RWPE2 (cell line): ENCODE data around the gene SCNM1.

Experiments
- ATAC-seq: fragments of 200-7000 bp; cut with Tn5 transposase; 3 replicates; pipeline ENCODE4 v1.9.1; 2021; ENCODE audit warnings: low read depth
- DNase-seq: peaks from one replicate; pipeline ENCODE4 v3.0.0-alpha.2; 2020; ENCODE audit warnings: low spot score
- H3K27ac ChIP-seq: fragments of 450-650 bp; 2 replicates; pipeline ENCODE4 v1.5.1; 2017; ENCODE audit warnings: mild to moderate bottlenecking; ENCODE audit not compliant: poor library complexity, severe bottlenecking
- H3K27me3 ChIP-seq: fragments of 250-450 bp; sonication (Bioruptor Pico); 2 replicates; pipeline ENCODE4 v1.5.1; 2021; ENCODE audit warnings: mild to moderate bottlenecking, moderate library complexity; ENCODE audit not compliant: insufficient read depth, poor library complexity, severe bottlenecking
- H3K36me3 ChIP-seq: fragments of 250-450 bp; sonication (Bioruptor Pico); 2 replicates; pipeline ENCODE4 v1.5.1; 2020; ENCODE audit warnings: low read depth, mild to moderate bottlenecking, moderate library complexity
- H3K4me1 ChIP-seq: fragments of 250-450 bp; sonication (Bioruptor Pico); 2 replicates; pipeline ENCODE4 v1.5.1; 2021; ENCODE audit warnings: mild to moderate bottlenecking, moderate library complexity; ENCODE audit not compliant: insufficient read depth, poor library complexity, severe bottlenecking
- H3K4me3 ChIP-seq: fragments of 250-450 bp; sonication (Bioruptor Pico); 2 replicates; pipeline ENCODE4 v1.5.1; 2021; ENCODE audit warnings: mild to moderate bottlenecking, moderate library complexity; ENCODE audit not compliant: severe bottlenecking
- H3K9me3 ChIP-seq: fragments of 250-450 bp; sonication (Bioruptor Pico); 2 replicates; pipeline ENCODE4 v1.5.1; 2021; ENCODE audit warnings: mild to moderate bottlenecking, moderate library complexity; ENCODE audit not compliant: severe bottlenecking
- TF ChIP-seq, protein P1 (sequence below): fragments of 450-650 bp; IDR thresholded peaks from one replicate; pipeline ENCODE4 v1.5.1; 2017; ENCODE audit warnings: mild to moderate bottlenecking, moderate library complexity; ENCODE audit not compliant: poor library complexity, severe bottlenecking

SCNM1 gene

DNA sequence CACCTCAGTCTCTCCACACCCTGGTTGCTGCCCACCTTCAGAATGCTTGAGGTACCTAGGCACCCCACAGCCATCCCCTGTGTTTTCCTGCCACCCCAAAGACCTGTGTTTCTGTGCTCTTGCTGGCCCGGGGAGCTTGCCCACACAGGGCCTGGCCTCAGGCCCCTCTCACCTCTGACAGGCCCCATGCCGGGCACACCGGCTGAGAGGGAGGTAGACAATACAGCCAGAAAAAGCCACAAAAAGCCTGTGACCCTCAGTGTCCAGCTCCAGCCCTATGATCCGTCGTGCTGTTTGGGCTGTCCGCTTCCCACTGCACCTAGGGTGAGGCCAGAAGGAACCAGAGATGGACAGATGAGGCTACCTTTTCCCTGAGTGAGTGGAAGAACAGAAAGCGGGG is 31.0 kb upstream of the SCNM1 start:
- TF ChIP-seq, protein P1, sequence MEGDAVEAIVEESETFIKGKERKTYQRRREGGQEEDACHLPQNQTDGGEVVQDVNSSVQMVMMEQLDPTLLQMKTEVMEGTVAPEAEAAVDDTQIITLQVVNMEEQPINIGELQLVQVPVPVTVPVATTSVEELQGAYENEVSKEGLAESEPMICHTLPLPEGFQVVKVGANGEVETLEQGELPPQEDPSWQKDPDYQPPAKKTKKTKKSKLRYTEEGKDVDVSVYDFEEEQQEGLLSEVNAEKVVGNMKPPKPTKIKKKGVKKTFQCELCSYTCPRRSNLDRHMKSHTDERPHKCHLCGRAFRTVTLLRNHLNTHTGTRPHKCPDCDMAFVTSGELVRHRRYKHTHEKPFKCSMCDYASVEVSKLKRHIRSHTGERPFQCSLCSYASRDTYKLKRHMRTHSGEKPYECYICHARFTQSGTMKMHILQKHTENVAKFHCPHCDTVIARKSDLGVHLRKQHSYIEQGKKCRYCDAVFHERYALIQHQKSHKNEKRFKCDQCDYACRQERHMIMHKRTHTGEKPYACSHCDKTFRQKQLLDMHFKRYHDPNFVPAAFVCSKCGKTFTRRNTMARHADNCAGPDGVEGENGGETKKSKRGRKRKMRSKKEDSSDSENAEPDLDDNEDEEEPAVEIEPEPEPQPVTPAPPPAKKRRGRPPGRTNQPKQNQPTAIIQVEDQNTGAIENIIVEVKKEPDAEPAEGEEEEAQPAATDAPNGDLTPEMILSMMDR = no peak
- Histone ChIP-seq H3K9me3 (no peaks in the 10 kb centered on the region), H3K27ac (no peak overlapping the region), H3K4me3 (no peak overlapping the region), H3K4me1 (no peaks in the 10 kb centered on the region), H3K36me3 (no peaks in the 10 kb centered on the region), H3K27me3 (no peaks in the 10 kb centered on the region)
- ATAC-seq (no peak), DNase-seq (no peak)

- no peak for DNase-seq
- H3K36me3 ChIP-seq = no peaks in the 10 kb centered on the region
- H3K4me1 ChIP-seq = no peaks in the 10 kb centered on the region
Measured at GRCh38 chr1:151135433-151136385, 30.2 kb upstream of the SCNM1 start.

GRCh38 chr1:151137789-151138188 is 28.2 kb upstream of the SCNM1 start:
- H3K27me3 ChIP-seq = no peaks in the 10 kb centered on the region
- no peaks in the 10 kb centered on the region for H3K36me3 ChIP-seq
- H3K9me3 ChIP-seq = no peaks in the 10 kb centered on the region
- ATAC-seq (no peak), DNase-seq (no peak)
- no peaks in the 10 kb centered on the region for H3K4me1 ChIP-seq
- no peak overlapping the region for H3K27ac ChIP-seq
- TF ChIP-seq, protein P1 = no peak
- H3K4me3 ChIP-seq = no peak overlapping the region

More at GRCh38 chr1:151135433-151136385, 30.2 kb upstream of the SCNM1 start:
- no peak overlapping the region for H3K4me3 ChIP-seq
- no peaks in the 10 kb centered on the region for H3K9me3 ChIP-seq
- no peaks in the 10 kb centered on the region for H3K27me3 ChIP-seq
- ATAC-seq = no peak
- TF ChIP-seq, protein P1 = no peak
- no peak overlapping the region for H3K27ac ChIP-seq

- no peak for DNase-seq
- no peak overlapping the region for H3K27ac ChIP-seq
- ATAC-seq = no peak
- TF ChIP-seq, protein P1 = no peak
- H3K9me3 ChIP-seq = no peaks in the 10 kb centered on the region
- H3K36me3 ChIP-seq = no peaks in the 10 kb centered on the region
- H3K4me3 ChIP-seq = no peak overlapping the region
- H3K4me1 ChIP-seq = no peaks in the 10 kb centered on the region
- no peaks in the 10 kb centered on the region for H3K27me3 ChIP-seq
Measured at GRCh38 chr1:151142411-151143056, 23.4 kb upstream of the SCNM1 start.

DNA sequence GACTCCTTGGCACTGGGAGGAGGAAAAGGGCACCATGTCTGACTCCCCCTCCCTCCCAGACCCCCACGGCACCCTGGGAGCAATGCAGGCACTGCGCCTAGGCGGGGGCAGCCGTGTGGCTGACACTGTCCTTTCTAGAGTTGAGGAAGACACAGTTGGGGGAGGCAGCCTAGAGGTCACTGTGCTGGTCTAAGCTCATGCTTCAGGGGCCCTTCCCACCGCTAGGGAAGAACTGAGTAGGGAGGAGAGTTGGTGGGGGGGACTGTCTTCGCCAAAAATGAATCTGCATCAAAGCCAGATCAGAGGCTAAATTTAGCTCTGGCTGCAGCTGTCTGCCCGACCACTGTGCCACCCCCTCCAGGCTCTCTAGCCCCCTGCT is 22.9 kb upstream of the SCNM1 start:
- H3K36me3 ChIP-seq = no peaks in the 10 kb centered on the region
- DNase-seq = no peak
- H3K4me3 ChIP-seq = no peak overlapping the region
- no peak overlapping the region for H3K27ac ChIP-seq
- no peaks in the 10 kb centered on the region for H3K27me3 ChIP-seq
- no peaks in the 10 kb centered on the region for H3K9me3 ChIP-seq
- ATAC-seq = no peak
- TF ChIP-seq, protein P1 = no peak
- no peaks in the 10 kb centered on the region for H3K4me1 ChIP-seq
